IMR-90 (cell line): Measurements from ENCODE around the gene FOXO3. TPM values are rescaled to one million over a fixed set of nuclear protein-coding genes. Genes with fewer than 3 reads are reported as not detected.
A peak's percentile ranks its signal among the peaks of the same experiment; 100 is the strongest.

Experiments used
- ATAC-seq: fragments of 200-7000 bp; cut with Tn5 transposase; 2 replicates; pipeline ENCODE4 v1.9.1; 2020; ENCODE audit warnings: low read depth, mild to moderate bottlenecking, moderate library complexity
- BruUV-seq: library from RNA; stranded (reverse); fragments of 400-500 nt; replicated peaks from 2 replicates; lab custom pipeline; 2021; lab: Mats Ljungman, UMichigan
- CTCF ChIA-PET: fragments of 300-600 bp; formaldehyde crosslinking; extraction: SDS; loops from one replicate; lab custom pipeline; 2021; ENCODE audit warnings: antibody characterized with exemption; lab: Yijun Ruan, JAX
- POLR2A ChIA-PET: fragments of 300-600 bp; sonication (Branson Sonifier 250); formaldehyde crosslinking; loops from one replicate; lab custom pipeline; 2022; ENCODE audit warnings: antibody characterized with exemption; ENCODE audit not compliant: unreplicated experiment; lab: Charles Lee
- DNase-seq: peaks from one replicate; pipeline ENCODE4 v3.0.0; 2013
- H2AFZ ChIP-seq: replicated peaks from 2 replicates; pipeline ENCODE3; 2013; ENCODE audit warnings: low read length, mild to moderate bottlenecking; ENCODE audit not compliant: poor library complexity
- H2AK5ac ChIP-seq: 2 replicates; pipeline ENCODE4 v1.6.1; 2013; ENCODE audit warnings: low read depth, low read length, inconsistent platforms
- H2AK9ac ChIP-seq: replicated peaks from 2 replicates; pipeline ENCODE3; 2013; ENCODE audit warnings: mild to moderate bottlenecking, low read depth, low read length, moderate library complexity; ENCODE audit not compliant: poor library complexity
- H2BK120ac ChIP-seq: 2 replicates; pipeline ENCODE4 v1.6.1; 2013; ENCODE audit warnings: low read depth, low read length, inconsistent platforms
- H2BK15ac ChIP-seq: 3 replicates; pipeline ENCODE4 v1.6.1; 2013; ENCODE audit warnings: low read depth, low read length, inconsistent platforms
- H2BK20ac ChIP-seq: 2 replicates; pipeline ENCODE4 v1.6.1; 2013; ENCODE audit warnings: low read depth, mild to moderate bottlenecking, inconsistent platforms, low read length, moderate library complexity
- H2BK5ac ChIP-seq: 2 replicates; pipeline ENCODE4 v1.6.1; 2013; ENCODE audit warnings: mild to moderate bottlenecking, low read depth, low read length, inconsistent platforms; ENCODE audit not compliant: poor library complexity, severe bottlenecking
- H3K14ac ChIP-seq: replicated peaks from 2 replicates; pipeline ENCODE4 v1.6.1; 2013; ENCODE audit warnings: low read depth, low read length, inconsistent platforms
- H3K18ac ChIP-seq: 2 replicates; pipeline ENCODE4 v1.6.1; 2013; ENCODE audit warnings: low read depth, low read length, control low read depth
- H3K23ac ChIP-seq: 2 replicates; pipeline ENCODE4 v1.6.1; 2013; ENCODE audit warnings: low read depth, low read length, inconsistent platforms
- H3K27ac ChIP-seq: 2 replicates; pipeline ENCODE4 v1.5.1; 2013; ENCODE audit warnings: mild to moderate bottlenecking, control low read depth, low read length; ENCODE audit not compliant: insufficient read depth
- H3K27me3 ChIP-seq: 2 replicates; pipeline ENCODE4 v1.6.1; 2013; ENCODE audit warnings: low read length; ENCODE audit not compliant: control insufficient read depth, insufficient read depth
- H3K36me3 ChIP-seq: 2 replicates; pipeline ENCODE4 v1.6.1; 2013; ENCODE audit warnings: low read length, mixed read lengths; ENCODE audit not compliant: control insufficient read depth, insufficient read depth
- H3K4ac ChIP-seq: 2 replicates; pipeline ENCODE4 v1.6.1; 2013; ENCODE audit warnings: low read depth, low read length, inconsistent platforms
- H3K4me1 ChIP-seq: 2 replicates; pipeline ENCODE4 v1.6.1; 2013; ENCODE audit warnings: low read length, mixed read lengths; ENCODE audit not compliant: control insufficient read depth, insufficient read depth
- H3K4me2 ChIP-seq: 2 replicates; pipeline ENCODE4 v1.6.1; 2013; ENCODE audit warnings: low read depth, mild to moderate bottlenecking, control low read depth, low read length, moderate library complexity
- H3K4me3 ChIP-seq: 2 replicates; pipeline ENCODE4 v1.5.1; 2013; ENCODE audit warnings: low read depth, mild to moderate bottlenecking, control low read depth, low read length, moderate library complexity; ENCODE audit not compliant: insufficient read depth
- H3K56ac ChIP-seq: 2 replicates; pipeline ENCODE4 v1.6.1; 2013; ENCODE audit warnings: low read length, inconsistent platforms; ENCODE audit not compliant: insufficient read depth; ENCODE audit errors: extremely low read depth
- H3K79me1 ChIP-seq, 2 experiments: 2 replicates each; pipeline ENCODE4 v1.6.1; 2013; ENCODE audit warnings: low read length in 2 of 2, inconsistent platforms in 1 of 2, low read depth in 1 of 2
- H3K9ac ChIP-seq: 2 replicates; pipeline ENCODE4 v1.6.1; 2013; ENCODE audit warnings: low read depth, low read length, control low read depth
- H3K9me1 ChIP-seq: 2 replicates; pipeline ENCODE4 v1.6.1; 2013; ENCODE audit warnings: low read length, inconsistent platforms; ENCODE audit not compliant: insufficient read depth
- H3K9me3 ChIP-seq: 2 replicates; pipeline ENCODE4 v1.6.1; 2013; ENCODE audit warnings: low read length; ENCODE audit not compliant: control insufficient read depth, insufficient read depth
- H4K20me1 ChIP-seq: 2 replicates; pipeline ENCODE4 v1.6.1; 2013; ENCODE audit warnings: low read length, inconsistent platforms; ENCODE audit not compliant: insufficient read depth
- H4K5ac ChIP-seq: 2 replicates; pipeline ENCODE4 v1.6.1; 2013; ENCODE audit warnings: mild to moderate bottlenecking, low read depth, low read length, control low read depth
- H4K8ac ChIP-seq, 2 experiments: 2 replicates each; pipeline ENCODE4 v1.6.1; 2013; ENCODE audit warnings: low read depth in 2 of 2, low read length in 2 of 2, control low read depth in 1 of 2, inconsistent platforms in 1 of 2
- H4K91ac ChIP-seq: 2 replicates; pipeline ENCODE4 v1.6.1; 2013; ENCODE audit warnings: low read depth, low read length, inconsistent platforms; ENCODE audit not compliant: insufficient read depth
- CHD1 ChIP-seq: IDR thresholded peaks from 2 replicates; pipeline ENCODE4 v1.6.1; 2012; ENCODE audit warnings: low read depth, low read length, improper control_type of control experiment
- FOS ChIP-seq: fragments of 150-350 bp; IDR thresholded peaks from 2 replicates; pipeline ENCODE4 v1.6.1; 2016; ENCODE audit warnings: low read depth, low read length
- MXI1 ChIP-seq: IDR thresholded peaks from 2 replicates; pipeline ENCODE4 v1.6.1; 2012; ENCODE audit warnings: low read depth, mild to moderate bottlenecking, low read length, moderate library complexity, borderline replicate concordance
- NFE2L2 ChIP-seq: fragments of 150-350 bp; IDR thresholded peaks from 2 replicates; pipeline ENCODE4 v1.6.1; 2016; ENCODE audit warnings: low read depth, mild to moderate bottlenecking, low read length
- POLR2A ChIP-seq: IDR thresholded peaks from 2 replicates; pipeline ENCODE4 v1.6.1; 2012; ENCODE audit warnings: mild to moderate bottlenecking, low read depth, low read length
- RAD21 ChIP-seq: IDR thresholded peaks from 2 replicates; pipeline ENCODE4 v1.6.1; 2012; ENCODE audit warnings: low read length, improper control_type of control experiment
- RCOR1 ChIP-seq: IDR thresholded peaks from 2 replicates; pipeline ENCODE4 v1.6.1; 2012; ENCODE audit warnings: mild to moderate bottlenecking, low read length, improper control_type of control experiment; ENCODE audit not compliant: insufficient replicate concordance
- WGBS, 2 experiments: methylation state at CpG; one replicate each; pipeline versions ENCODE4 v1.1.5 to v1.1.7; 2013; ENCODE audit warnings: missing lambda C conversion rate in 2 of 2; ENCODE audit not compliant: insufficient read length in 1 of 2; ENCODE audit errors: extremely low coverage in 2 of 2; 5-methylcytosine and 5-hydroxymethylcytosine counted together
- dilution Hi-C: fragments of 300-500 bp; cut with HindIII; formaldehyde crosslinking; loops from one replicate; pipeline ENCODE4 v1.14.3; 2018; ENCODE audit warnings: low sequenced_read_pairs; ENCODE audit not compliant: unreplicated experiment
- in situ Hi-C: fragments of 300-500 bp; cut with MboI; formaldehyde crosslinking; loops from 3 replicates; pipeline ENCODE4 v1.14.3; 2019; ENCODE audit warnings: low sequenced_read_pairs, inconsistent platforms, mixed read lengths
- intact Hi-C: fragments of 100-400 bp; cut with micrococcal nuclease; formaldehyde crosslinking; loops from 2 replicates; pipeline ENCODE4 v1.10.0; 2022
- polyA plus RNA-seq, 3 experiments: library from polyadenylated mRNA; depleted of rRNA; stranded (reverse); fragments of >200 nt; gene quantifications; 2 replicates each; pipeline ENCODE4 v1.2.3, GENCODE V29; 2012; ENCODE audit warnings: low replicate concordance in 1 of 3
- total RNA-seq: library from RNA; depleted of rRNA; stranded (reverse); fragments of >200 nt; gene quantifications from 2 replicates; pipeline ENCODE4 v1.2.3, GENCODE V29; 2012
- TF ChIP-seq, protein P1 (sequence below): fragments of 150-350 bp; IDR thresholded peaks from 2 replicates; pipeline ENCODE4 v1.6.1; 2017; ENCODE audit warnings: mild to moderate bottlenecking, antibody characterized with exemption, low read length, low read depth

The FOXO3 gene
- total and polyA plus RNA-seq, 2 of the 4 experiments (the other 2 are of a cell fraction), result 17.5 to 38.7 TPM

GRCh38 chr6:108622641-108623298, 62.1 kb downstream of the FOXO3 start (continued):
- peak; percentile 17 for TF ChIP-seq RCOR1
- TF ChIP-seq CHD1, result no peak
- TF ChIP-seq RAD21, result peak; percentile 14

DNA sequence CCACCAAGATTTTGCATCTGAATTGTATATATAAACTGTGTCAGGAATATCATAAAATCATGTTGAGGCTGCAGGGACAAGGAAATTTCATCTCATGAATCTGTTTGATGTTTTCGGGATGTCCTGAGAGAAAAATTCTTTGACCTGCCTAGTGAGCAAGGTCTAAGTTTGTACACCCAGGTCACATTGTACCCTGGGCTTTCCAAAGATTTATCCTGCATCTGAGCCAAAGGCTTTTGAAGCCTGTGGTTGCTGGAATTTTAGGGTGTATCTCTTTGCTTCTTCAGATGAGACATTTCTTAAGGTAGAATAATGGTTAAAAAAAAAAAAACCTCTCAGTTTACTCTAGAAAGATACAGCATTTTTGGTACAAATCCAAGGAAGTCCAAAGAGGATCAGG, 63.3 kb downstream of the FOXO3 start:
- Histone ChIP-seq H3K9ac (no peak overlapping the region), H4K20me1 (peaks cover 85% of the 10 kb centered on the region), H3K14ac (no peak overlapping the region), H3K23ac (0 out of 2 replicates have a peak overlapping the region, but pooled peaks have one; percentile 43), H2BK120ac (no peak overlapping the region), H4K8ac (no peak overlapping the region), H2AK9ac (no peak overlapping the region), H4K91ac (no peak overlapping the region), H3K9me1 (peaks cover 40% of the 10 kb centered on the region), H3K9me3 (no peaks in the 10 kb centered on the region), H2BK20ac (no peak overlapping the region), H3K79me1 (peaks cover 38 to 83% of the 10 kb centered on the region in 2 experiments), H3K4me3 (no peak overlapping the region), H2BK5ac (no peak overlapping the region), H3K27ac (no peak overlapping the region), H3K4me2 (no peak overlapping the region), H4K5ac (no peak overlapping the region), H3K4ac (no peak overlapping the region), H3K4me1 (peaks cover 27% of the 10 kb centered on the region), H3K18ac (no peak overlapping the region), H2BK15ac (no peak overlapping the region), H2AFZ (no peak overlapping the region), H2AK5ac (no peak overlapping the region), H3K56ac (no peak overlapping the region), H3K27me3 (no peaks in the 10 kb centered on the region), H3K36me3 (no peaks in the 10 kb centered on the region)
- CTCF ChIA-PET, result no interaction called here
- intact Hi-C loops, result no loop called here
- ATAC-seq (no peak), DNase-seq (no peak)
- TF ChIP-seq MXI1, result no peak
- TF ChIP-seq, protein P1, sequence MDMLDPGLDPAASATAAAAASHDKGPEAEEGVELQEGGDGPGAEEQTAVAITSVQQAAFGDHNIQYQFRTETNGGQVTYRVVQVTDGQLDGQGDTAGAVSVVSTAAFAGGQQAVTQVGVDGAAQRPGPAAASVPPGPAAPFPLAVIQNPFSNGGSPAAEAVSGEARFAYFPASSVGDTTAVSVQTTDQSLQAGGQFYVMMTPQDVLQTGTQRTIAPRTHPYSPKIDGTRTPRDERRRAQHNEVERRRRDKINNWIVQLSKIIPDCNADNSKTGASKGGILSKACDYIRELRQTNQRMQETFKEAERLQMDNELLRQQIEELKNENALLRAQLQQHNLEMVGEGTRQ, result no peak
- TF ChIP-seq POLR2A, result no peak
- TF ChIP-seq RAD21, result no peak
- TF ChIP-seq NFE2L2, result no peak
- no peak for TF ChIP-seq RCOR1
- no peak for TF ChIP-seq FOS
- no CpG with 5 or more reads among the region's 1 CpG for WGBS, 2 experiments
- in situ Hi-C loops, result no loop called here
- BruUV-seq, result no TSS peak
- dilution Hi-C loops, result no loop called here
- POLR2A ChIA-PET, result no interaction called here
